ENCODE measurements around the gene MYO16.

The MYO16 gene

DNA sequence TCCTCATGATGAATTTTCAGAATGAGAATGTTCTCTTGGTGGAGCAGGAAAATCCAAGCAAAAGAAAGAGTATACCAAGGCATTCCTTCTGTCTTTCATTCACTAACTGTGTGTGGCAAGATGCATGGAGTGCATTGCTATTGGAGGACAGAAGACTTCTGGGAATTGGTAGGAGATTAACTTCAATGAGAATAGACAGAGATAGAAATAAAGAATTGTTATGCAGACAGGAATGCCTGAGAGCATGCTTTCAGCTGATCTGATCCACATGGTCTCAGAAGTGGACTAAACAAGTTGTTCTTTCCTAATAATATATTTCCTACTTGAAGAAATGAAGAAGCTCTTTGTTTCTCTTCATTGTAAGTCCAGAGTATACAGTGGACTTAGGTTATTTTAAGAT is 303.6 kb downstream of the MYO16 start:
- DNase-seq (ENCODE audit: low read depth): no peak
- H3K4me3 ChIP-seq (ENCODE audit: low read length): no peak overlapping the region
- TF ChIP-seq, protein P1, sequence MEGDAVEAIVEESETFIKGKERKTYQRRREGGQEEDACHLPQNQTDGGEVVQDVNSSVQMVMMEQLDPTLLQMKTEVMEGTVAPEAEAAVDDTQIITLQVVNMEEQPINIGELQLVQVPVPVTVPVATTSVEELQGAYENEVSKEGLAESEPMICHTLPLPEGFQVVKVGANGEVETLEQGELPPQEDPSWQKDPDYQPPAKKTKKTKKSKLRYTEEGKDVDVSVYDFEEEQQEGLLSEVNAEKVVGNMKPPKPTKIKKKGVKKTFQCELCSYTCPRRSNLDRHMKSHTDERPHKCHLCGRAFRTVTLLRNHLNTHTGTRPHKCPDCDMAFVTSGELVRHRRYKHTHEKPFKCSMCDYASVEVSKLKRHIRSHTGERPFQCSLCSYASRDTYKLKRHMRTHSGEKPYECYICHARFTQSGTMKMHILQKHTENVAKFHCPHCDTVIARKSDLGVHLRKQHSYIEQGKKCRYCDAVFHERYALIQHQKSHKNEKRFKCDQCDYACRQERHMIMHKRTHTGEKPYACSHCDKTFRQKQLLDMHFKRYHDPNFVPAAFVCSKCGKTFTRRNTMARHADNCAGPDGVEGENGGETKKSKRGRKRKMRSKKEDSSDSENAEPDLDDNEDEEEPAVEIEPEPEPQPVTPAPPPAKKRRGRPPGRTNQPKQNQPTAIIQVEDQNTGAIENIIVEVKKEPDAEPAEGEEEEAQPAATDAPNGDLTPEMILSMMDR (conservative IDR thresholded peaks at IDR 0.05; ENCODE audit: low read depth, low read length): no peak

DNA sequence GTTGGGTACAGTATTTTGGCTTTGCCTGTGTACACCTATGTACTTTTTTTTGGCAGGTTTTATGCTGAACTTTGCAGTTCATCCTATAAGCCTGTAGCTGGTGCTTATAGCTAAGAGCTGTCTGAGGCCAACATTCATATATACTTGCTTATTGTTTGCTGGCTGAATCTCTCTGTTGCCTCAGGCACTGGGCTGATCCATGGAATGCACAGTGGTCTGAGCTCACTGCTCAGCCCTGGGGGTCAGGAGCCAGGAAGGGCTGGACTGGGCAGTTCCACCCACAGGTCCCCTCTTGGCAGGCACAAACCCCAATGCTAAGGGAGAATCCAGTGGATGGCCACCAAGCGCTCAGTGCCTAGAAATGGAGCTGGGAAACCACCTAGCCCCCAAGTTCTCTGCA is 308.7 kb downstream of the MYO16 start:
- no peak for DNase-seq (ENCODE audit: low read depth)
- TF ChIP-seq, protein P1 (conservative IDR thresholded peaks at IDR 0.05; ENCODE audit: low read depth, low read length): no peak

DNA sequence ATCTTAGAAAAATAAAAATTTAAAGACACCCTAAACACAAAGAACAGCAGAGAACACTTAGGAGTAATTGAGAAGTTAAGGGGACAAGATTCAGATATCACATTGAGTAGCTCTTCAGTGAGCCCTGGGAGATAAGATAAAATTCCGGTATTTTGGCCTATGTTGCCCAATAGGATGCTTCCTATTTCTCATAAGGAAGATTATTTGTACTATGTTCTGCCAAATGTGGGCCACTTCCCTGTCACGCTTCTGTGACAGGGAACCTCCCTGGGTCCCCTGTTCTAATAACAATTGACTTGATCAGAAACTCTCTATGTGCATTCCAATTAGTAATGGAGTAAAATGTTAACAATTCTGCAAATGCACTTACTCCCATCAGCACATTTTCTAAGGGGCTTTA is 310.7 kb downstream of the MYO16 start:
- TF ChIP-seq, protein P1 (conservative IDR thresholded peaks at IDR 0.05; ENCODE audit: low read depth, low read length): no peak
- no peak overlapping the region for H3K4me3 ChIP-seq (ENCODE audit: low read length)
- DNase-seq (ENCODE audit: low read depth): no peak

More for the DNA sequence above, 308.7 kb downstream of the MYO16 start:
- H3K4me3 ChIP-seq (ENCODE audit: low read length): no peak overlapping the region

DNA sequence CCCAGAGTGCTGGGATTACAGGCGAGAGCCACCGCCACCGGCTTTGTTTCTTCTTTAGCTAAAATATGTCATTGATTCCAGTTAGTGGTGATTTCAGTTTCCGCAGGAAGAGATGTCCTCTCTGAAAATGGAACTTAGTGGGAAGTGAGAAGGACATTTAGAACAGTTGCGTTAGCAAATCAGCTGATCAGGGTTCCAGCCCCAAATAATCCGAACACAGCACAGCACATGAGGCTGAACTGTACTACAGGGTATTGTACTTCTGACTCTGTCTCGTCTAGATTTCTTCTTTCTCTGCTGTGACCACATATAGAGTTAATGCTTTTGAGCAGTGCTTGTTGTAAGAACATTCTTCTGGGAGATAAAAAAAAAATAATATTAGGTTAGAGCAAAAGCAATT is 314.4 kb downstream of the MYO16 start:
- TF ChIP-seq, protein P1 (conservative IDR thresholded peaks at IDR 0.05; ENCODE audit: low read depth, low read length): no peak
- no peak for DNase-seq (ENCODE audit: low read depth)
- H3K4me3 ChIP-seq (ENCODE audit: low read length): no peak overlapping the region

DNA sequence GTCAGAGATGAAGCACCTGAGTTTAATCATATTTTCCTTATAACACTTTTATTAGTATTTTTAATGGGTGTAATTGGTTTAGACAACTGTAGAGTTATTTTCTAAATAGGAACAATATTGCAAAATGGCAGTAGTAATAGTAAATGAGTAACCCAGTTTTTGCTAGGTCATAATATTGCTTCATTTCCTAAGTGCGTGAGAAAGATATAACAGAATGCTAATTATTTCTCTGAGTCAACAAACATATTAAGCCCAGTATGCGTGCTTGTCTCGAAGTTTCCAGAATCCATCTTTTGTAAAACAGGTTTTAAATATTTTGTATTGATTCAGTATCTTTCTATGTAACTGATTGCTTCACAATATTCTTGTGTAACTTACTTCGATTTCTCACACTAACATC is 315.3 kb downstream of the MYO16 start:
- DNase-seq (ENCODE audit: low read depth): no peak
- TF ChIP-seq, protein P1 (conservative IDR thresholded peaks at IDR 0.05; ENCODE audit: low read depth, low read length): no peak

DNA sequence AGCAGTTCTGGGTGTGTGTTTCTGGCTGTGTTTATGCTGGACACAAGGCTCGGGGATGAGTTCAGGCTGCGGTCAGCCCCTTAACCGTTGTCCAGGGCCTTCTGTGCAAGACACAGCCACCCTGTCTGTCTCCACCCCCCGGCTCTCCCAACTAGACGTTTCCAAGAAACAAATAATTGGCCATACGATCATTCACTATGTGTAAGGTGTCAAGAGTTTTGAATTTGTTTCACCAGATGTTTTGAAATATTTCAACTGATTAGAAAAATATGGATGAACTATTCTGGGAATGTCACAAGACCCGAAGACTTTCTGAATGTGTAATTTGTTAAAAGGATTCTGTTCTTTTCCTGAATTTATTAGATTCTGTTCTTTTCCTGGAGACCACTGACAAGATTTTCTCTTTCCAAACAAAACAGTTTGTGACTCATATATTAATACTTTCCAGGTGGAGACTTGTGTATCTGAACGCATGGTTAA is 318.2 kb downstream of the MYO16 start:
- no peak for DNase-seq (ENCODE audit: low read depth)
- TF ChIP-seq, protein P1 (conservative IDR thresholded peaks at IDR 0.05; ENCODE audit: low read depth, low read length): no peak

More for the DNA sequence above, 315.3 kb downstream of the MYO16 start:
- H3K4me3 ChIP-seq (ENCODE audit: low read length): no peak overlapping the region

DNA sequence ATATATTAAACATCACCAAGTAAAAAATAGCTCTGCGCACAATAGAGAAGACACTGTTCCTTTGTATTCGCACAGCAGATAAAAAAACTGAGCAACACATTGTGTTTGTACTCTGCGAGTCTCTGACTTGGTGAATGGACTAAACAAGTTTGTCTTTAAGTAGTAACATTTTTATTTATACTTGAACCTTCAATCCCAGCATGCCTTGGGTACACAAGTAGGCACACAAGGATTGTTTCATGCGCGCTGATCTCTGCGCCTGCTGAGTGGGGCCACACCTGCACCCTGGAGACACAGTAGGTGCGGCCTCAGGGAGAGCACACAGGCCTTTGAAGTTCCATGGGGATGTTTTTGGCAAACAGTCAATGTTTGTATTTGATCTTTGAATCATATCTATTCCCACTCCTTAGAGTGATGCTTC is 318.9 kb downstream of the MYO16 start:
- H3K4me3 ChIP-seq (ENCODE audit: low read length): no peak overlapping the region
- DNase-seq (ENCODE audit: low read depth): no peak
- TF ChIP-seq, protein P1 (conservative IDR thresholded peaks at IDR 0.05; ENCODE audit: low read depth, low read length): no peak

More for the DNA sequence above, 318.2 kb downstream of the MYO16 start:
- no peak overlapping the region for H3K4me3 ChIP-seq (ENCODE audit: low read length)
